ENCODE data around the gene EXT2. TPM values are rescaled to one million over a fixed set of nuclear protein-coding genes. Genes with fewer than 3 reads are reported as not detected.

EXT2 gene
- polyA plus RNA-seq, 3 donors from 2014 or later = 58.8 to 95.5 (median 59.5) TPM

DNA sequence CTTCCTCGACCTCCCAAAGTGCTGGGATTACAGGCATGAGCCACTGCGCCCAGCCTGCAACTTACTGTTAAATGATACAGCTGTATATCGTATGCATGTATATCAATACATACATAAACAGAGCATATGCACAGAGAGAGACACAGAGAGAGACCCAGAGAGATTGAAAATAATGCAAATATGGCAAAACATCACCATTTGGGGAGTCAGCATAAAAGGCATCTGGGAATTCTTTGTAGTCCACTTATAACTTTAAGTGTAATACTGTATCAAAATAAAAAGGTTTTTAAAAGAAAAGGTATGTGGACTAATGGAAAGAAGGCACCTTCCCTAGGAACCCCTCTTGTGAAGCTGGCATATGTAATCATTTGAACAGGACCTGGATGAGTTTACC, 192.7 kb downstream of the EXT2 start:
- Mint-ChIP-seq H3K27ac (no peak overlapping the region), H3K36me3 (no peaks in the 10 kb centered on the region), H3K4me3 (no peak overlapping the region), H3K4me1 (no peaks in the 10 kb centered on the region), H3K9me3 (no peaks in the 10 kb centered on the region), H3K27me3 (ENCODE audit: low read depth in 3 of 3) (peaks cover 0 to 2% (median 2%) of the 10 kb centered on the region in 3 donors)
- DNase-seq = no peak

DNA sequence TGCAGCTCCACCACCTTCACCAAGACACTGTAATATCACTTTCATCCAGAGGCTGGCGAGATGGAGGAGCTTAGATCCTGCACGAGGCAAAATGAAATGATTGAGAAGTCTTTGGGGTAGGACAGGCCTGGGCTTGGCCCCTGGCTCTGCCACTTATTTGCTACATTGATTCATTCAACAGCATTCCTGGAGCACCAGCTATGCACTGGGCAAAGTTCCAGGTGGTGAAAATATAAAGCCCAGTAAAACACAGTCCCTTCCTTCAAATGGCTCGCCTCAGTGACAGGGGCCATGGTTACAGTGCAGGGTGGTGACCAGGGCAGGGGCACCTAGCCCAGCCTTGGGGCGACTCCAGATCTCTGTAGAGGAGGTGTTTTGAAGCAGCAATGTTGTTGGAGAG, 194.7 kb downstream of the EXT2 start:
- Mint-ChIP-seq H3K36me3 (no peaks in the 10 kb centered on the region), H3K4me1 (no peaks in the 10 kb centered on the region), H3K4me3 (no peak overlapping the region), H3K9me3 (no peaks in the 10 kb centered on the region), H3K27me3 (ENCODE audit: low read depth in 3 of 3) (peaks cover 0 to 2% (median 2%) of the 10 kb centered on the region in 3 donors), H3K27ac (no peak overlapping the region)
- DNase-seq = no peak

Other genes with a start within 250 kb of the EXT2 start
- gene ALKBH3, start 214.8 kb upstream of the EXT2 start, polyA plus RNA-seq = 10 to 100 TPM; 40.0 to 89.3 (median 49.5) TPM
- gene C11orf96, start 153.0 kb upstream of the EXT2 start, polyA plus RNA-seq = not detected
- not detected for gene ACCSL, start 47.7 kb upstream of the EXT2 start, polyA plus RNA-seq
- 1 to 10 TPM; 1.8 to 4.8 (median 3.8) TPM for gene ACCS, start 29.4 kb upstream of the EXT2 start, polyA plus RNA-seq
- gene ALX4, start 214.5 kb downstream of the EXT2 start, polyA plus RNA-seq = not detected

Measured in immature natural killer cell (primary cell).